ENCODE measurements around the gene LAIR2.
A peak's percentile ranks its signal among the peaks of the same experiment; 100 is the strongest.
"Not testable (repeated sequence)": the region's sequence is repeated elsewhere in the genome, so short reads cannot be mapped to it uniquely, and the experiment has no call there.

LAIR2 gene

DNA sequence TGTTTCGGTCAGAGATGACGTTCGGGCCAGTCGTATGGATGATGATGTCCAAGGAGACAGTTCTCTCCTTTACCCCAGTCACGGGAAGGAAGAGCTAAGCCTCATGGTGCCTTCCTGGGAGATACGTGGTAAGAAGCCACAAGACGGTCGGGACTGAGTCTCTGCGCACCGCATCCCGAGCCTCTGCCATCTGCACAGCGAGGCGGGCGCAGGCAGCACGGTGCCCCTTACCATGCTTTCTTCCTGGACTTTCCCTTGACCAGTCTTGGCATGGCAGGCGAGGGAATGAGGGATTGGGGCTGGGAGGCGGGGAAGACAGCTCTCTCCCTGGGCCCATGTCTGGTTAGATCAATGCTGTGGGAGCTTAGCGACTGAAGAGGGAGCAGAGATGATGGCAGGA, 10.1 kb upstream of the LAIR2 start:
- no peak for DNase-seq (ENCODE audit: extremely low read depth in 1 of 2, low read depth in 1 of 2)

DNA sequence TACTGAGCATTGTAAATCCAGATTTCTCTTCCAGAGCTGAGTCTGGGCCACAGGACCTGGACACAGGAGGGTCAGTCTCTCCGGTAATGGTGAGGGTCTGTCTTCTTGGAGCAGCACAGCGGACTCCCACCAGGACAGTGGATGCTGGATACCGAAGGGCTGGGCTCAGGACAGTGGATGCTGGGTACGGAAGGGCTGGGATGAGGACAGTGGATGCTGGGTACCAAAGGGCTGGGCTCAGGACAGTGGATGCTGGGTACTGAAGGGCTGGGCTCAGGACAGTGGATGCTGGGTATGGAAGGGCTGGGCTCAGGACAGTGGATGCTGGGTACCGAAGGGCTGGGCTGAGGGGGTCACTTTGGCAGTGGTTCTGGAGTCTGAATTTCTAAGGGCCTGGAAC, 9.6 kb upstream of the LAIR2 start:
- DNase-seq (ENCODE audit: extremely low read depth in 1 of 2, low read depth in 1 of 2) = not testable (repeated sequence)

DNA sequence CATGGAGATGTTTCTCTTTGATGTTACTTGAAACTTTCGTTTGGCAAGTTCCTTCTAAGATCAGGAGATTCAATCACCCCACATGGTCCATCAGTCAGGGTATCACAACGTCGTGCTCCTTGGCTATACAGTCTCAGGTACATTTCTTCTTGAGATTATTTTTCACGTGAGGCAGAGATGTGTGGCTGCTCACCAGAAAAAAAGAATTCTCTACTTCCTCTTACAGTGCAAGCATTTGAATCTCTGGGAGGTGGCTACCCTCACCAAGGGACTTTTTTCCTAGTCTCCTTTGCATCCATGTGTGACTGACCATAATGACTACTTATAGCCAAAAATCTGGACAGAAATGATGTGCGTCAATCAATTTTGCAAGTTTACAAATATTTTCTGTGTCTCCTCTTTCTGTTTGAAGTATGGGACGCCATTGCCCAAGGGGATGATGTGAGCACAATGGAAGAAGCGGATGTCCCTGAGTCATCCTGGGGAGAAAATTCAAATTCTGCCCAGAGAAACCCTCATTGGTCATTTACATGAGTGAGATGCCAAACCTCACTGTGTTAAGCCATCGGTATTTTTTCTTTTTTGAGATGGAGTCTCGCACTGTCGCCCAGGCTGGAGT, 8.6 kb upstream of the LAIR2 start:
- DNase-seq (ENCODE audit: extremely low read depth in 1 of 2, low read depth in 1 of 2) = no peak

DNA sequence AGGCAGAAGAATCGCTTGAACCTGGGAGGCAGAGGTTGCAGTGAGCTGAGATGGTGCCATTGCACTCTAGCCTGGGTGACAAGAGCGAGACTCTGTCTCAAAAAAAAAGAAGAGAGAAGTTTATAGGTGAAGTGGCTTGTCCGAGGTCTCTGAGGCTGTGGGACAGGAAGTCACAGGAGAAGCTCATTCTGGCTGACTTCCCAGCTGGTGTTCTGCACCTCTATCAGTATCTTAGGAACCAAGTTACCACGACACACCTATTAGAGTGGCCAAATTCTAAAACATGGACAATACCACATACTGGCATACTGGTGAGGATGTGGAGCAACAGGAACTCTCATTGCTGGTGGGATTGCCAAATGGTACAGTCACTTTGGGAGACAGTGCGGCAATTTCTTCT, 7.3 kb upstream of the LAIR2 start:
- DNase-seq (ENCODE audit: extremely low read depth in 1 of 2, low read depth in 1 of 2) = not testable (repeated sequence)

DNA sequence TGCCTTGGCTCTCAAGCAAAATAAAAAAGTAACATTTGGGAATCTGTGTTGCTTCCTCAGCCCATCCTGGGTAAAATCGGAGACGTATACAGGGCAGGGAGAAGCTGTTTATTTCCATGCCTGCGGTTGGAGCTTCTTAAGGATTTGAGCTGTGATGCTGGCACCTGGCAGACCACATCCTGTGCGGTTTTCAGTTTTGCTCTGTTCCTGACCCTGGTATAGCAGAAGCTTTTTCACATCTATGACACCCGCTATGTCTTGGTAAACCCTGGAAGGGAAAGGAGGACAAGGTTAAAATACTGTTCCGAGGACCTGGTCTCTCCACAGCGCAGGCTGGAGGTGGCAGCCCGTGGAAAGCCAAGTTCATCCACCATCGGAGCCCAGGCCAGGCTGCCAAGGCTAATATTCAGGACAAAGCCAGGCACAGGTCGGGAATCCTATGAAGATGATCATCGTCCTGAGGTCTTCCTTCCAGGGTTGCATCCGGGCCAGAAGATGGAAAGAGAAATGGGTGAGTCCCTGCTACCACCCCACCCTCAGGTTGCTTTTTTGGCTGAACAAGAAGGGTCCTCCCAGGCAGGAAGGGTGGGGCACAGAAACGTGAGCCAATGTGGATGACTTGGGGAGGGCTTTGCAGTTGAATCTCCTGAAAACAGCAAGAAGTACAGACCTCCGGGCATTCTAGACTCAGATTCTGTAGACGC, 4.7 kb upstream of the LAIR2 start:
- not testable (repeated sequence) for DNase-seq (ENCODE audit: extremely low read depth in 1 of 2, low read depth in 1 of 2)

DNA sequence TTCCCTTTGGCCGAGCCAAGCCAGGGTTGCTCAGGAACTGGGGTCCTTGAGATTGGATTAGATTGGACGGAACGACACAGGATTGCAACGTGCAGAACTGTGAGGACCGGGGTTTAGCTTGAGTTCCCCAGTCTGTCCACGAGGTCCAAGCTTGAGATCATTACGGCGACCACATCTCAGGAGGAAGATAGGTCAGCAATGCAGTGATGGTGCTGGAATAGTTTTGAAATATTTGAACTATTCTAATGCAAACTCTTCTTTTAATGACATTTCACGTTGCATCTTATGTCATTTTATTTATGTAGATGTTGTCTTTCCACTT, 4.2 kb upstream of the LAIR2 start:
- not testable (repeated sequence) for DNase-seq (ENCODE audit: extremely low read depth in 1 of 2, low read depth in 1 of 2)

DNA sequence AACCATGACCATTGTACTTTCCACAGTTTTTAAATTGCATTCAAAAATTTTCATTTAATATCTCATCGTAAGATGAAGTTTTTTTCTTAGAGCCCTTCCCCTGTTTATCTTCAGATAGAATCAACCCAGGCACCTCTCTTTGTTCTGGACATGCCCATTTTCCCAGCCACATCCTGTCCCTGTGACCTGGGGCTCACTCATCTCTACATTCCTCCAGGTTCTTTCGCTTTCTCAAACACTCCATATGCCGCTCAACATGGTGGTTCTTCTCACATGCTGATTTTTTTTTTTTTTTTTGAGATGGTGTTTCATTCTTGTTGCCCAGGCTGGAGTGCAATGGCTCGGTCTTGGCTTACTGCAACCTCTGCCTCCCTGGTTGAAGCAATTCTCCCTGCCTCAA, 2.9 kb downstream of the LAIR2 start:
- DNase-seq (ENCODE audit: extremely low read depth in 1 of 2, low read depth in 1 of 2) = not testable (repeated sequence)

DNA sequence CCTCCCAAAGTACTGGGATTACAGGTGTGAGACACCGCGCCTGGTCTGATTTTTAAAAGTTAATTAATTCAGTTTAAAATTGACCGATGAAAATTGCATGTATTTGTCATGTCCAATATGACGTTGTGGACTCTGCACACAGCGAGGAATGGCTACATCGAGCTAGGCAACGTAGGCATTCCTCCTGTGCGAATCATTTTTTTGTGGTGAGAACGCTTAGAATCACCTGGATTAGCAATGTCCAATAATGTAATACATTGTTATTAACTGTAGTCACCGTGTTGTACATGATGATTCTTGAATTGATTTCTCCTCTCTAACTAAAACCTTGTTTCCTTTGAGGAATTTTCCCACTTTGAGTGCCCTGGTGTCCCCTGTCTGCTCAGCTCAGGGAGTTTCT, 3.4 kb downstream of the LAIR2 start:
- no peak for DNase-seq (ENCODE audit: extremely low read depth in 1 of 2, low read depth in 1 of 2)

DNA sequence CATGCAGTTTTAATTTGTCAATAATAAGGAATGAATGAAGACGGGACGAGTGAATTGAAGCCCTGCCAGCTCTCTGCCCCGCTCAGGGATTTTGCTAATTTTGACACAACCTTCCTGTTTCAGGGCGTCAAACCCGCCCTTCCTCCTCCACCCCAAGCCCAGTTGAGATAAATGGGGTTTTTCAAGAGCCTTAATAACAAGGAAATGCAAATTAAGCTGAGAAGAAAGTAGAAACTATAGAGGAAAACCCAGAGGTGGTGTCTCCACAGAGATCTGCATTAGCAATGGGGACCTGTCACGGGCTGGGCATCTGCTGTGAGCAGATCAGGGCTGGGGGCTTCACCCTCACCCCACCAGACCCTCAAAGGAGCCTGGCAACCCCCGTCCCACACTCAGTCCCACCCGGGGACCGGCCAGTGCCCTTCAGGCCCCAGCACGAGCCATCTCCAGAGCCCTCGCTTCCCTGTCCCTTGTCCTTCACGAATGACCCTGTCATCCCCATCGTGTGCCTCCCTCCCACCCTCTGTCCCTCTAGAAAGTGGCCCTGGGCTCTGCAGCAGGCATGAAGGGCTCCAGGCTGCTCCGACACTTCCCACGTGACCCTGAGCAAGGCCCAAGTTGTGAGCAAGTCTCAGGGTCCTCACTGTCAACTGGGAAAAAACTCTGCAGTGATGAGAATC, 4.5 kb downstream of the LAIR2 start:
- not testable (repeated sequence) for DNase-seq (ENCODE audit: extremely low read depth in 1 of 2, low read depth in 1 of 2)

DNA sequence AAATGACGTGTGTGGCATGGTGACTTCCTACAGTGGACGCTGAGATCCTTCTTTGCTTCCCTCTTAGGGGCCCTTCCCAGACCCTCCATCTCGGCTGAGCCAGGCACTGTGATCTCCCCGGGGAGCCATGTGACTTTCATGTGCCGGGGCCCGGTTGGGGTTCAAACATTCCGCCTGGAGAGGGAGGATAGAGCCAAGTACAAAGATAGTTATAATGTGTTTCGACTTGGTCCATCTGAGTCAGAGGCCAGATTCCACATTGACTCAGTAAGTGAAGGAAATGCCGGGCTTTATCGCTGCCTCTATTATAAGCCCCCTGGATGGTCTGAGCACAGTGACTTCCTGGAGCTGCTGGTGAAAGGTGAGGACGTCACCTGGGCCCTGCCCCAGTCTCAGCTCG, 5.2 kb downstream of the LAIR2 start:
- DNase-seq (ENCODE audit: extremely low read depth in 1 of 2, low read depth in 1 of 2) = no peak

DNA sequence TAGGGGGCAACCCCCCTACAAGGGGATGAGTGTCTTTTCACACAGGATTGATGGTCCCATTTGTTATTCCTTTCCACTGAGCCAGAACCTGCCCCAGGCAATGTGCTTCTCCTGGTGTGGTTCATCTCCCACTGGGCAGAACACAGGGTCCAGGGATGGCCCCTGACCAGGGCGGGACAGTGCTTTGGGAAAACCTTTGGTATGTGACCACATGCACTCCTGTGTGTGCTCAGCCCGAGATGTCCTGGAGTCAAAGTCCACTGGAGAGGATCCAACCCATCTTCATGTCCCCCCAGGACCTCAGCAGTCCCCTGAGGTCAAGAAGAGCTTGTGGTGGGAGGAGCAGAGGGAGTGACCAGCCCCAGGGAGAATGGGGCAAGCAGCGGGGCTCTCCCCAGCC, 5.9 kb downstream of the LAIR2 start:
- DNase-seq (ENCODE audit: extremely low read depth in 1 of 2, low read depth in 1 of 2) = not testable (repeated sequence)

DNA sequence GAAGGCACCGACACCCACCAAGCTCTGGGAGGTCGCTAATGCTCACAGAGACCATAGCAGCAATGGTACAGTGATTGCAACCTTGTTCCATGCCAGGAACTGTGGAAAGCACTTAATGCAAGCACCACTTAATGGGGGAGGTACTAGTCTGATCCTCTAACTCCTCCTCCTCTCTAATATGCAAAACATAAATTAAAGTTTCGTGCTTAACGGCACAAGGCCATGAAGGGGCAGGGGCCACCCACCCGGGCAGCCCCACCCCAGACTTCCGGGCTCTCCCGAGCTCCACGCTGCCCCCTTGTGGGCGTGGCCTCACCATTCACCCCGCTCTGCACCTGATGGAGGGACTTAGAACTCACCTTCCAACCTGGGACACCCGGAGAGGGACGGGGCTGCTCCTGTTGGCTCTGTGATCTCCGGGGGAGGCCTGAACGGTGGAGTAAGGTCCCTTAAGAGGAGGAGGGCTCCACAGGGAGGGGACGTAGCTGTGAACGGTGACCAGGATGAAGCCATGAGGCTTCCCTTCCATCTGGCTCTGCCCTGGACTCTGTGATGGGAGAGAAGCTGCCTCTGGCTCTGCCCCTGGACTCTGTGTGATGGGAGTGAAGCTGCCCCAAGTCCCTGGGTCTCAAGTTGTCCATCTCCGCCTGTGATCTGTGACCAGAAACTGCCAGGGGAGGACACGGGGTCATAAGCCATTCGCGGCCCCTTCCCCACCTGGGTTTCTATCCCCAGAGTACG, 6.7 kb downstream of the LAIR2 start:
- DNase-seq (ENCODE audit: extremely low read depth in 1 of 2, low read depth in 1 of 2) = not testable (repeated sequence)

DNA sequence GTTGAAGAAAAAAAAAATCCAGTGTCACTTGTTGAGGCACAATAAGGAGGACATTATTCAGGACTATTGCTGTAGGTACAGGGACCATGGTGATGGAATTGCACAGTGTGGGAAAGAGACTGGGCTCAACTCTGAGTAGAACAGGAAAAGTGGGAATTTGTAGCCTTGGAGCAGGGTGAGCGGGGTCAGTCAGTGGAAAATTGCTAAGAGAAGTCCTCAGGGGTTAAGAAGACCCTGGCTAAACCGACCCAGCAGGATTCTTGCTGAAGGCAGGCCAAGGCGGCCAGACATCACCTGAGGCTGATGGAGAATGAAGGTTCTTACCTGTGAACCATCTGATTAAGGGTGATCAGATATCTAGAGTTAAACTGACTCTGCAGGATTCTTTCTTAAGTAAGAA, 12.5 kb downstream of the LAIR2 start:
- no peak for DNase-seq (ENCODE audit: extremely low read depth in 1 of 2, low read depth in 1 of 2)

DNA sequence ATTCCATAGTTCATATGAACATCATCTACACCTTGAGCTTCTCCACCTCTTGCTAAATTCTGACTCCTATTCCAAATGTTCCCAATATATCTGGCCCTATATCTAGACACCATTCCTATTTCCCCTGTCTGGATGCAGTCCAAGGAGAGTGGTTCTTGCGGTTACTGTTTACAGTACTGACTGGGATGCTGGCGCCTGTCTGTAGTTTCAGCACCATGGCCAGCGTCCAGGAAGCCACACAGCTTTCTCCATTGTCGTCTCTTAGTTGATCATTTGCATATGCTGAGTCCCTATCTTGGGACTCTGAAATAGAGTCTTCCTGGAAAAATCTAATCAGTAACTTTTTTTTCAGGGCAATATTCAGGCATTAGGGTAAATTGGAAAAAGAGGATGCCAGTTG, 14.9 kb downstream of the LAIR2 start:
- no peak for DNase-seq (ENCODE audit: extremely low read depth in 1 of 2, low read depth in 1 of 2)

DNA sequence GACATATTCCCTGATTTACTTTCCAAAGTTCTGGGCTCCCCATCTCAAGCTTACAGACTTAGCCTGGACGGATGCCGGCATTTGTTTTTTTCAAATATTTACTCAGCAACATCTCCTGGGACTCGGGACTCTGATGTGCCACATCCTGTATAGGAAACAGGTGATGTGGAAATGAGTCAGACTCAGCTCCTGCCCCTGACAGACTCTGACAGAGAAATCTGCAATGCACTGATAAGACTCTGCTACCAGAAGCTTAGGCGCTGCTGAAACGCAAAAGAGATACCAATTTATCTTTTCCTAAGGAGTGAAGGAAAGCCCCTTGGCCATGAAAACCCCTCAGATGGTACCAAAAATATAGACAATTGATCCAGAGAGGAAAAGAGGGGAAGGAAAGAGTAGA, 16.2 kb downstream of the LAIR2 start:
- no peak for DNase-seq (ENCODE audit: extremely low read depth in 1 of 2, low read depth in 1 of 2)

DNA sequence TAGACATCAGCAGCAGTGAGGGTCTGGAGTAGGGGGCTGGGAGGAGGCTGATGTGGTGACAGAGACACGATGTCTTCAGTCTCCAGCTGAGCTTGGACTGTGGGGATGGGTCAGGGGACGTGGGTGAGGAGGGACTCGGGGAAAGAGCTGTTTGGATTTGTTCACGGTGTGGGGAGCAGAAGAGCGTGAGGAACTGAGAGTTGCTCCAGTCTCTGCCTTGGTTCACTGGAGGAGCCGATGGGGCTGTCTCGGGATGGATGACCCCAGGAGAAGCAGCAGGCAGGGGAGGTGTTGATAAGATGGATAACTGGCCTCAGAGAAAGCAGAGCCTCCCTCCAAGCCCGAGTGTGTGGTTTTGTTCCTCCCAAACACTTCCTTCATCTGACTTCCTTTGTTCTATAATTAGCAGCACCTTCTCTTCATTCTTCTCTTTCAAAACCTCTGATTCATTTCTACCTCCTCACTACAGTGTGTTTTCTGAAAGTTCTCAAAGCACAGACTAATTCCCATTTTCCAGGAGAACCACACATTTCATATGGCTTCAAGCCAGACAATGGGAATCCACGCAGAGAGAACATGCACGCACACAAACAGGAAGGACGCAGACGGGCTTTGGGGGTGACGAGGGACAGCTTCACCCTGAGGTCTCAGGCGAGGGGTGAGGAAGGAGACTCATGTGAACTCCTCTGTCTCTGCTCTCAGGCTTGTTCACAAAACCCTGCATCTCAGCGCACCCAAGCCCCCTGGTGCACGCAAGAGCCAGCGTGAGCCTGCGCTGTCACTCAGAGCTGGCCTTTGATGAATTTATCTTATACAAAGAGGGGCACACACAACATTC, 18.6 kb downstream of the LAIR2 start:
- DNase-seq (ENCODE audit: extremely low read depth in 1 of 2, low read depth in 1 of 2) = no peak

DNA sequence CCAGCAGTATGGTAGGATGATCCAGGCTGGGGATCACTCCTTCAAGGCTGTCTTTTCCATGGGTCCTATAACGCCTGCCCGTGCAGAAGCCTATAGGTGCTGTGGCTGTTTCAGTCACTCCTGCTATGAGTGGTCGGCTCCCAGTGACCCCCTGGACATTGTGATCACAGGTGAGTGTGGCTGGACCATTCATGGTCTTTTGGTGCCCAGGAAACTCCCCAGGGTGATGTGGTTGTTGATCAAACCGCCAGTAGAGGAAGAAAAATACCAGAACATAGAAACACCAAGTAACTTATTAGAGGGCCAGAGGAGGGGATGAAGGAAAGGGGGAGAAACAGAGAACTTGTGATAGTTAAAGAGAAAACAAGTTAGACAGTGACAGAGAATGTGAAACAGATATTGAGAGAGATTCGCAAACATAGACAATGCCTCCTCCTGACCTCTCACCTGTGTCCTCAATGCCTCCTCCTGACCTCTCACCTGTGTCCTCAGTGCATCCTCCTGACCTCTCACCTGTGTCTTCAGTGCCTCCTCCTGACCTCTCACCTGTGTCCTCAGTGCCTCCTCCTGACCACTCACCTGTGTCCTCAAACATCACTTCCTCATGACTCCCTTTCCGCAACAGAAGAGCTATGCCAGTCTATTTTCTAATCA, 19.4 kb downstream of the LAIR2 start:
- no peak for DNase-seq (ENCODE audit: extremely low read depth in 1 of 2, low read depth in 1 of 2)

DNA sequence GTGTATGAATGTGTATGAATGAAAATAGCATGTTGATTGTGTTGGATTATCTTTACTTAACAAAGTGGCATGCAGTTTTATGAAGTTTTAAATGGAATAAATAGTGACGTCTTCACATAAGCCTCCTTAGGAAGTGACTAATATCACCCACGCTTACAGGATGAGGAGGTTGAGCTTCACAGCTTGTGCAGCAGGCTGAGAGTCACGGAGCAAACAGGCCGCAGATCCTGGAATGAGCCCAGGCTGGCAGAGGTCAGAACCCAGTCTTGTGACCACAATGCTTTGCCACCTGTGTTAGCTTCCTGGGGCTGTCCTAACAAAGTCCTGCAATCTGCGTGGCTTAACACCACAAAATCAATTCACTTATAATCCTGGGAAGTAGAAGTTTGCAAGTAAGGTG, 20.8 kb downstream of the LAIR2 start:
- peak; percentile 32 to 63 for DNase-seq (ENCODE audit: extremely low read depth in 1 of 2, low read depth in 1 of 2)

DNA sequence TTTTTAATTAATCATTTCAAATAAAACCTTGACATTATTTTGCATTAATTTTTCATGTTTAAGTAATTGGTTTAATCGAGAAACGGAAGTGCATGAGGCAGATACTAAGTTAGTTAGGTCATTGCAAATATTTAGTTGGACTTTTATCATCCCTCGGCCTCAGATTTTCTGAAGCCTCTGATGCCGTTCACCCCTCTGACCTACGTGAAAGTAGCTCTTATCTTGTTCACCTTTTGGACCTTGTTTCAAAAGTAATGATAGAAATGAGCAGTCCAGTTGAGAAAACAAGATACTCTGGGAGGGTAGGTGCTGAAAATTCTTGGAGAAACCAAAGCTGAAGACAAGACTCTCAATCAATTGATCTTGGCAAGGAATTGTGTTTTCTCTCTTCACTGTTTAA, 23.0 kb downstream of the LAIR2 start:
- no peak for DNase-seq (ENCODE audit: extremely low read depth in 1 of 2, low read depth in 1 of 2)

DNA sequence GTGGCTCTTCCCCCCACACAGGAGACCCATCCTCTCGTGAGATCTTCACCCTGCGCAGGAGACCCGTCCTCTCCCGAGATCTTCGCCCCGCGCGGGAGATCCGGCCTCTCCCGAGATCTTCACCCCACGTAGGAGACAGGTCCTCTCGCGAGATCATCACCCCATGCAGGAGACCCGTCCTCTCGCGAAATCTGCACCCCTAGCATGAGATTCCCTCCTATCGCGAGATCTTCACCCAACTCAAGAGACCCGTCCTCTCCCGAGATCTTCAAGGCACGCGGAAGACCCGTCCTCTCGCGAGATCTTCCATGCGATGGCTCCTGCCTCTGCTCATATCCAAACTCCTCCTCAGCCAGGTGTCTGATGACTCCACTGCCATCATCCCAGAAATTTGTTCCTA, 24.3 kb downstream of the LAIR2 start:
- DNase-seq (ENCODE audit: extremely low read depth in 1 of 2, low read depth in 1 of 2) = no peak
